Esophagus squamous epithelium (tissue), 5 donors: ENCODE measurements around the gene TM7SF3. TPM values are rescaled to one million over a fixed set of nuclear protein-coding genes. Genes with fewer than 3 reads are reported as not detected.

Experiments
- DNase-seq: peaks from one replicate; lab custom pipeline; 2025; lab: John Stamatoyannopoulos, UW
- H3K27ac ChIP-seq, 4 donors: fragments of 200-600 bp; sonication (generic); one replicate each; pipeline ENCODE4 v1.5.1; 2016 to 2019; ENCODE audit warnings: mild to moderate bottlenecking in 1 of 4
- H3K27me3 ChIP-seq, 4 donors: fragments of 200-600 bp; sonication (generic); 1 replicate in 3 of 4; 2 replicates in 1 of 4; pipeline versions ENCODE4 v1.5.1 to v1.6.0; 2017 to 2021; ENCODE audit warnings: antibody characterized with exemption in 1 of 4
- H3K36me3 ChIP-seq, 3 donors: fragments of 200-600 bp; sonication (generic); one replicate each; pipeline ENCODE4 v1.5.1; 2016 to 2019
- H3K4me1 ChIP-seq, 3 donors: fragments of 200-600 bp; sonication (generic); one replicate each; pipeline ENCODE4 v1.5.1; 2017 to 2019
- H3K4me3 ChIP-seq, 4 donors: fragments of 200-600 bp; sonication (generic); 1 replicate in 3 of 4; 2 replicates in 1 of 4; pipeline ENCODE4 v1.5.1; 2016 to 2019; ENCODE audit warnings: mild to moderate bottlenecking in 2 of 4, moderate library complexity in 1 of 4
- H3K9me3 ChIP-seq, 3 donors: fragments of 200-600 bp; sonication (generic); one replicate each; pipeline ENCODE4 v1.5.1; 2016 to 2019
- CTCF ChIP-seq, 6 experiments: fragments of 450-650 bp in 4 of 6; fragments of 200-600 bp in 2 of 6; sonication (generic) in 2 of 6; IDR thresholded peaks; one replicate each; pipeline ENCODE4 v1.5.1; 2016 to 2019; ENCODE audit warnings: antibody characterized with exemption in 6 of 6, mild to moderate bottlenecking in 4 of 6, moderate library complexity in 4 of 6
- POLR2A ChIP-seq, 4 donors: fragments of 450-650 bp; IDR thresholded peaks; one replicate each; pipeline ENCODE4 v1.6.1; 2017; ENCODE audit warnings: antibody characterized with exemption in 4 of 4, mild to moderate bottlenecking in 4 of 4, moderate library complexity in 3 of 4
- WGBS, 2 donors: methylation state at CpG; one replicate each; pipeline ENCODE4 v1.1.5; 2018; 5-methylcytosine and 5-hydroxymethylcytosine counted together
- intact Hi-C: fragments of 100-400 bp; cut with DNase I; formaldehyde crosslinking; loops from one replicate; pipeline ENCODE4 v1.15.0; 2022
- total RNA-seq, 4 donors: library from RNA; depleted of rRNA; stranded (reverse); fragments of >200 nt; gene quantifications; one replicate each; pipeline ENCODE4 v1.1.0, GENCODE V29; 2016
- donor health status: DM: yes; HTN: yes; CAD: no.

TM7SF3 gene
- total RNA-seq, 4 donors from 2014 or later = 58.2 to 122 (median 78.3) TPM

- no peak overlapping the region for H3K27ac ChIP-seq
- WGBS, 2 donors = 43 to 71% methylated on average over 2 of the region's 2 CpGs
- peaks cover 0 to 94% (median 11%) of the 10 kb centered on the region in 3 donors for H3K36me3 ChIP-seq
- H3K4me1 ChIP-seq = peaks cover 0 to 9% (median 0%) of the 10 kb centered on the region in 3 donors
- H3K4me3 ChIP-seq = no peak overlapping the region
- H3K9me3 ChIP-seq = no peaks in the 10 kb centered on the region
- TF ChIP-seq CTCF (IDR thresholded peaks at IDR 0.05) = no peak
- no peak for DNase-seq
- H3K27me3 ChIP-seq = no peaks in the 10 kb centered on the region
- intact Hi-C loops = no loop called here
These were observed 37.5 kb downstream of the TM7SF3 start for GRCh38 chr12:26976687-26977086.

GRCh38 chr12:26971963-26972362 lies 42.2 kb downstream of the TM7SF3 start:
- no peak for DNase-seq
- peaks cover 0 to 87% (median 5%) of the 10 kb centered on the region in 3 donors for H3K36me3 ChIP-seq

GRCh38 chr12:26970136-26970535 lies 44.0 kb downstream of the TM7SF3 start:
- Histone ChIP-seq H3K9me3 (no peaks in the 10 kb centered on the region), H3K27ac (no peak overlapping the region), H3K4me3 (no peak overlapping the region), H3K4me1 (no peaks in the 10 kb centered on the region), H3K36me3 (peaks cover 0 to 90% (median 5%) of the 10 kb centered on the region in 3 donors), H3K27me3 (no peaks in the 10 kb centered on the region)
- 89 to 100% methylated on average over 1 to 2 of the region's 2 CpGs for WGBS, 2 donors
- intact Hi-C loops = no loop called here
- TF ChIP-seq CTCF (IDR thresholded peaks at IDR 0.05) (no peak), POLR2A (IDR thresholded peaks at IDR 0.05) (no peak)
- no peak for DNase-seq

More at GRCh38 chr12:26971963-26972362, 42.2 kb downstream of the TM7SF3 start:
- H3K27me3 ChIP-seq = no peaks in the 10 kb centered on the region
- no peak overlapping the region for H3K27ac ChIP-seq
- H3K4me1 ChIP-seq = peaks cover 0 to 8% (median 0%) of the 10 kb centered on the region in 3 donors
- WGBS, 2 donors = 64 to 71% methylated on average over 2 of the region's 2 CpGs
- H3K9me3 ChIP-seq = no peaks in the 10 kb centered on the region
- intact Hi-C loops = no loop called here
- TF ChIP-seq CTCF (IDR thresholded peaks at IDR 0.05) (no peak), POLR2A (IDR thresholded peaks at IDR 0.05) (no peak)
- H3K4me3 ChIP-seq = no peak overlapping the region

GRCh38 chr12:26966842-26967241 lies 47.3 kb downstream of the TM7SF3 start:
- intact Hi-C loops = no loop called here
- WGBS, 2 donors = 88 to 96% methylated on average over 3 of the region's 3 CpGs

GRCh38 chr12:26963413-26963812 lies 50.8 kb downstream of the TM7SF3 start:
- peaks cover 0 to 87% (median 0%) of the 10 kb centered on the region in 3 donors for H3K36me3 ChIP-seq

More at GRCh38 chr12:26966842-26967241, 47.3 kb downstream of the TM7SF3 start:
- Histone ChIP-seq H3K4me3 (no peak overlapping the region), H3K4me1 (no peaks in the 10 kb centered on the region), H3K36me3 (peaks cover 0 to 87% (median 0%) of the 10 kb centered on the region in 3 donors), H3K27me3 (no peaks in the 10 kb centered on the region), H3K27ac (no peak overlapping the region), H3K9me3 (no peaks in the 10 kb centered on the region)
- DNase-seq = no peak
- TF ChIP-seq POLR2A (IDR thresholded peaks at IDR 0.05) = no peak
- no peak for TF ChIP-seq CTCF (IDR thresholded peaks at IDR 0.05)

More at GRCh38 chr12:26963413-26963812, 50.8 kb downstream of the TM7SF3 start:
- WGBS, 2 donors = 86 to 96% methylated on average over 1 of the region's 1 CpG
- H3K9me3 ChIP-seq = no peaks in the 10 kb centered on the region
- no peaks in the 10 kb centered on the region for H3K27me3 ChIP-seq
- H3K4me1 ChIP-seq = no peaks in the 10 kb centered on the region
- intact Hi-C loops = no loop called here
- DNase-seq = no peak
- TF ChIP-seq CTCF (IDR thresholded peaks at IDR 0.05) (no peak), POLR2A (IDR thresholded peaks at IDR 0.05) (no peak)
- no peak overlapping the region for H3K4me3 ChIP-seq
- no peak overlapping the region for H3K27ac ChIP-seq
